Bronchial epithelial cell (primary cell): Measurements from ENCODE around the gene BRIP1. TPM values are rescaled to one million over a fixed set of nuclear protein-coding genes. Genes with fewer than 3 reads are reported as not detected.
A peak's percentile ranks its signal among the peaks of the same experiment; 100 is the strongest.
"Not testable (repeated sequence)": the region's sequence is repeated elsewhere in the genome, so short reads cannot be mapped to it uniquely, and the experiment has no call there.

Source experiments
- DNase-seq: peaks from one replicate; pipeline ENCODE4 v3.0.0-alpha.2; 2010; ENCODE audit warnings: low read depth
- FAIRE-seq: peaks from 2 replicates; lab custom pipeline; 2011; peaks lifted over from hg19 to GRCh38; lab: Jason Lieb, UNC
- H3K27me3 ChIP-seq: 2 replicates; pipeline ENCODE4 v1.5.1; 2011; ENCODE audit warnings: low read length; ENCODE audit not compliant: control insufficient read depth, insufficient read depth
- H3K36me3 ChIP-seq: 2 replicates; pipeline ENCODE4 v1.5.1; 2011; ENCODE audit warnings: low read length; ENCODE audit not compliant: control insufficient read depth, insufficient read depth
- H3K4me3 ChIP-seq: 2 replicates; pipeline ENCODE4 v1.5.1; 2011; ENCODE audit warnings: mild to moderate bottlenecking, low read depth, low read length, control low read depth
- CTCF ChIP-seq: IDR thresholded peaks from 2 replicates; pipeline ENCODE4 v1.5.1; 2011; ENCODE audit warnings: mild to moderate bottlenecking, moderate library complexity, low read length, control low read depth, inconsistent platforms; ENCODE audit not compliant: insufficient read depth, severe bottlenecking
- total RNA-seq: library from RNA; depleted of rRNA; stranded (reverse); fragments of >200 nt; gene quantifications from 2 replicates; pipeline ENCODE4 v1.2.1, GENCODE V29; 2014

BRIP1 gene
- total RNA-seq, 1 donor from 2014 or later: 1.1 TPM

- Histone ChIP-seq H3K36me3 (peaks cover 1% of the 10 kb centered on the region), H3K4me3 (no peak overlapping the region), H3K27me3 (no peaks in the 10 kb centered on the region)
- FAIRE-seq (no peak), DNase-seq (no peak)
- no peak for TF ChIP-seq CTCF
Measured at GRCh38 chr17:61897548-61898180, 34.3 kb upstream of the BRIP1 start.

- no peaks in the 10 kb centered on the region for H3K27me3 ChIP-seq
- DNase-seq (no peak), FAIRE-seq (no peak)
- H3K36me3 ChIP-seq: peaks cover 1% of the 10 kb centered on the region
- no peak for TF ChIP-seq CTCF
- no peak overlapping the region for H3K4me3 ChIP-seq
Measured at GRCh38 chr17:61895391-61895790, 32.1 kb upstream of the BRIP1 start.

GRCh38 chr17:61894310-61894709 lies 31.0 kb upstream of the BRIP1 start:
- not testable (repeated sequence) for H3K4me3 ChIP-seq, H3K27me3 ChIP-seq, FAIRE-seq, H3K36me3 ChIP-seq, DNase-seq

GRCh38 chr17:61887733-61888132 lies 24.4 kb upstream of the BRIP1 start:
- not testable (repeated sequence) for H3K36me3 ChIP-seq, FAIRE-seq

GRCh38 chr17:61885865-61886264 lies 22.5 kb upstream of the BRIP1 start:
- peak; percentile 55 for DNase-seq
- H3K36me3 ChIP-seq, H3K4me3 ChIP-seq, FAIRE-seq, H3K27me3 ChIP-seq: not testable (repeated sequence)

More at GRCh38 chr17:61887733-61888132, 24.4 kb upstream of the BRIP1 start:
- H3K4me3 ChIP-seq, H3K27me3 ChIP-seq, DNase-seq: not testable (repeated sequence)

- no peak overlapping the region for H3K4me3 ChIP-seq
- peaks cover 5% of the 10 kb centered on the region for H3K36me3 ChIP-seq
- TF ChIP-seq CTCF: no peak
- no peaks in the 10 kb centered on the region for H3K27me3 ChIP-seq
- DNase-seq (no peak), FAIRE-seq (no peak)
Measured at GRCh38 chr17:61884864-61885263, 21.5 kb upstream of the BRIP1 start.

- no peak overlapping the region for H3K4me3 ChIP-seq
- FAIRE-seq (no peak), DNase-seq (no peak)
- peaks cover 4% of the 10 kb centered on the region for H3K36me3 ChIP-seq
- no peaks in the 10 kb centered on the region for H3K27me3 ChIP-seq
- TF ChIP-seq CTCF: no peak
Measured at GRCh38 chr17:61880589-61881102, 17.3 kb upstream of the BRIP1 start.
